ENCODE data around the gene CADPS2. TPM values are rescaled to one million over a fixed set of nuclear protein-coding genes. Genes with fewer than 3 reads are reported as not detected.

CADPS2 gene
- total and polyA plus RNA-seq, 4 donors, result 16.0 to 76.7 (median 27.7) TPM

DNA sequence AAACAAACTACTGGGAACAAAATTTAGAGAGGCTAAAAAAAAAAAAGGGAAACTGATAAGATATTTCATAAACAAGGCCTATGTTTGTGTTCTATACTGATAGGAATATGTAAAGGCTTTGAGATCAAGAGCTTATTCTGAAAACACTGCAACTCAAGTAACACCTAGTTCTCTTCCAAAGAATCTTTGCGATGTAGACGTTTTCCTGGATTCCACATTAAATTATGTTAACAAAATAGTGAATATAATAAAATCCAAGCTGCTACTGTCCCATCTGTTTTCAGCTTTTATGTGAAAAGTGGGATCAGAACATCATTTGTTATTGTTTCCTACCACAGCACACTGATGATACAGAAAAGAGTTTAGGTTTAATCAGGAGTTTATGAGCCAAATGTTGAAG is 130.6 kb downstream of the CADPS2 start:
- DNase-seq (peak in 2 of 3 donors; percentile 58 to 71), ATAC-seq (ENCODE audit: insufficient read depth, low FRiP score) (no peak)
- no peaks in the 10 kb centered on the region for H3K27me3 ChIP-seq (ENCODE audit: control insufficient read depth in 3 of 3, insufficient read depth in 3 of 3, low read length in 2 of 3)
- H3K36me3 ChIP-seq (ENCODE audit: control insufficient read depth in 4 of 4, insufficient read depth in 4 of 4, low read length in 4 of 4), result no peaks in the 10 kb centered on the region
- no peaks in the 10 kb centered on the region for H3K9me3 ChIP-seq (ENCODE audit: control insufficient read depth in 4 of 4, insufficient read depth in 3 of 4, low read length in 3 of 4)
- WGBS, 2 donors, result 64 to 70% methylated on average over 2 of the region's 2 CpGs
- TF ChIP-seq, protein P1, sequence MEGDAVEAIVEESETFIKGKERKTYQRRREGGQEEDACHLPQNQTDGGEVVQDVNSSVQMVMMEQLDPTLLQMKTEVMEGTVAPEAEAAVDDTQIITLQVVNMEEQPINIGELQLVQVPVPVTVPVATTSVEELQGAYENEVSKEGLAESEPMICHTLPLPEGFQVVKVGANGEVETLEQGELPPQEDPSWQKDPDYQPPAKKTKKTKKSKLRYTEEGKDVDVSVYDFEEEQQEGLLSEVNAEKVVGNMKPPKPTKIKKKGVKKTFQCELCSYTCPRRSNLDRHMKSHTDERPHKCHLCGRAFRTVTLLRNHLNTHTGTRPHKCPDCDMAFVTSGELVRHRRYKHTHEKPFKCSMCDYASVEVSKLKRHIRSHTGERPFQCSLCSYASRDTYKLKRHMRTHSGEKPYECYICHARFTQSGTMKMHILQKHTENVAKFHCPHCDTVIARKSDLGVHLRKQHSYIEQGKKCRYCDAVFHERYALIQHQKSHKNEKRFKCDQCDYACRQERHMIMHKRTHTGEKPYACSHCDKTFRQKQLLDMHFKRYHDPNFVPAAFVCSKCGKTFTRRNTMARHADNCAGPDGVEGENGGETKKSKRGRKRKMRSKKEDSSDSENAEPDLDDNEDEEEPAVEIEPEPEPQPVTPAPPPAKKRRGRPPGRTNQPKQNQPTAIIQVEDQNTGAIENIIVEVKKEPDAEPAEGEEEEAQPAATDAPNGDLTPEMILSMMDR (IDR thresholded peaks at IDR 0.05; ENCODE audit: control extremely low read depth, extremely low read depth), result no peak
- no peak overlapping the region for H3K9ac ChIP-seq (ENCODE audit: insufficient read depth in 1 of 2, low read length in 2 of 2)
- H3K27ac ChIP-seq (ENCODE audit: low read depth in 1 of 2, low read length in 1 of 2), result no peak overlapping the region
- H3K4me1 ChIP-seq (ENCODE audit: control insufficient read depth in 5 of 5, insufficient read depth in 5 of 5, low read length in 5 of 5), result peaks cover 0 to 17% (median 4%) of the 10 kb centered on the region in 5 donors
- H3K4me3 ChIP-seq, result no peak overlapping the region

- H3K9ac ChIP-seq (ENCODE audit: insufficient read depth in 1 of 2, low read length in 2 of 2), result no peak overlapping the region
- TF ChIP-seq, protein P1 (IDR thresholded peaks at IDR 0.05; ENCODE audit: control extremely low read depth, extremely low read depth), result no peak
- ATAC-seq (ENCODE audit: insufficient read depth, low FRiP score), result no peak
- no peak overlapping the region for H3K4me3 ChIP-seq
- no peaks in the 10 kb centered on the region for H3K9me3 ChIP-seq (ENCODE audit: control insufficient read depth in 4 of 4, insufficient read depth in 3 of 4, low read length in 3 of 4)
- peaks cover 0 to 17% (median 4%) of the 10 kb centered on the region in 5 donors for H3K4me1 ChIP-seq (ENCODE audit: control insufficient read depth in 5 of 5, insufficient read depth in 5 of 5, low read length in 5 of 5)
- no peak for DNase-seq
- no peak overlapping the region for H3K27ac ChIP-seq (ENCODE audit: low read depth in 1 of 2, low read length in 1 of 2)
- no peaks in the 10 kb centered on the region for H3K36me3 ChIP-seq (ENCODE audit: control insufficient read depth in 4 of 4, insufficient read depth in 4 of 4, low read length in 4 of 4)
- no peaks in the 10 kb centered on the region for H3K27me3 ChIP-seq (ENCODE audit: control insufficient read depth in 3 of 3, insufficient read depth in 3 of 3, low read length in 2 of 3)
- whole genome bisulfite sequencing, 2 donors, result 63 to 77% methylated on average over 3 of the region's 3 CpGs
These were observed 133.7 kb downstream of the CADPS2 start for GRCh38 chr7:122752583-122752982.

GRCh38 chr7:122750389-122750788 is 135.9 kb downstream of the CADPS2 start:
- peaks cover 0 to 9% (median 4%) of the 10 kb centered on the region in 5 donors for H3K4me1 ChIP-seq (ENCODE audit: control insufficient read depth in 5 of 5, insufficient read depth in 5 of 5, low read length in 5 of 5)
- no peaks in the 10 kb centered on the region for H3K9me3 ChIP-seq (ENCODE audit: control insufficient read depth in 4 of 4, insufficient read depth in 3 of 4, low read length in 3 of 4)
- ATAC-seq (ENCODE audit: insufficient read depth, low FRiP score), result no peak
- no peak overlapping the region for H3K9ac ChIP-seq (ENCODE audit: insufficient read depth in 1 of 2, low read length in 2 of 2)
- H3K27me3 ChIP-seq (ENCODE audit: control insufficient read depth in 3 of 3, insufficient read depth in 3 of 3, low read length in 2 of 3), result no peaks in the 10 kb centered on the region
- WGBS, 2 donors, result 85 to 89% methylated on average over 2 of the region's 2 CpGs
- H3K4me3 ChIP-seq, result no peak overlapping the region
- TF ChIP-seq, protein P1 (IDR thresholded peaks at IDR 0.05; ENCODE audit: control extremely low read depth, extremely low read depth), result no peak
- DNase-seq, result no peak
- no peak overlapping the region for H3K27ac ChIP-seq (ENCODE audit: low read depth in 1 of 2, low read length in 1 of 2)
- H3K36me3 ChIP-seq (ENCODE audit: control insufficient read depth in 4 of 4, insufficient read depth in 4 of 4, low read length in 4 of 4), result no peaks in the 10 kb centered on the region

GRCh38 chr7:122748195-122748594 is 138.1 kb downstream of the CADPS2 start:
- 88 to 95% methylated on average over 2 of the region's 2 CpGs for WGBS, 2 donors

More at GRCh38 chr7:122748195-122748594, 138.1 kb downstream of the CADPS2 start:
- Histone ChIP-seq H3K27ac (ENCODE audit: low read depth in 1 of 2, low read length in 1 of 2) (no peak overlapping the region), H3K27me3 (ENCODE audit: control insufficient read depth in 3 of 3, insufficient read depth in 3 of 3, low read length in 2 of 3) (no peaks in the 10 kb centered on the region), H3K36me3 (ENCODE audit: control insufficient read depth in 4 of 4, insufficient read depth in 4 of 4, low read length in 4 of 4) (no peaks in the 10 kb centered on the region), H3K4me3 (no peak overlapping the region), H3K4me1 (ENCODE audit: control insufficient read depth in 5 of 5, insufficient read depth in 5 of 5, low read length in 5 of 5) (peaks cover 0 to 5% (median 0%) of the 10 kb centered on the region in 5 donors), H3K9ac (ENCODE audit: insufficient read depth in 1 of 2, low read length in 2 of 2) (no peak overlapping the region), H3K9me3 (ENCODE audit: control insufficient read depth in 4 of 4, insufficient read depth in 3 of 4, low read length in 3 of 4) (no peaks in the 10 kb centered on the region)
- DNase-seq (no peak), ATAC-seq (ENCODE audit: insufficient read depth, low FRiP score) (no peak)
- TF ChIP-seq, protein P1 (IDR thresholded peaks at IDR 0.05; ENCODE audit: control extremely low read depth, extremely low read depth), result no peak

Data from lung (tissue), 12 donors.